Smooth muscle cell of the coronary artery (primary cell): ENCODE data around the gene KRTCAP2. TPM values are rescaled to one million over a fixed set of nuclear protein-coding genes. Genes with fewer than 3 reads are reported as not detected.

Source experiments
- total RNA-seq: library from RNA; depleted of rRNA; stranded (reverse); fragments of >200 nt; gene quantifications from 2 replicates; pipeline ENCODE4 v1.2.3, GENCODE V29; 2014; ENCODE audit warnings: low replicate concordance

KRTCAP2 gene
- total RNA-seq, result 86.9 and 102 TPM in 2 replicates

GRCh38 chr1:155172732-155173477, at the start of gene KRTCAP2:
TSS of gene KRTCAP2 (minus strand) at chr1:155173304. CDS start at chr1:155173224, 80 bp downstream.

DNA sequence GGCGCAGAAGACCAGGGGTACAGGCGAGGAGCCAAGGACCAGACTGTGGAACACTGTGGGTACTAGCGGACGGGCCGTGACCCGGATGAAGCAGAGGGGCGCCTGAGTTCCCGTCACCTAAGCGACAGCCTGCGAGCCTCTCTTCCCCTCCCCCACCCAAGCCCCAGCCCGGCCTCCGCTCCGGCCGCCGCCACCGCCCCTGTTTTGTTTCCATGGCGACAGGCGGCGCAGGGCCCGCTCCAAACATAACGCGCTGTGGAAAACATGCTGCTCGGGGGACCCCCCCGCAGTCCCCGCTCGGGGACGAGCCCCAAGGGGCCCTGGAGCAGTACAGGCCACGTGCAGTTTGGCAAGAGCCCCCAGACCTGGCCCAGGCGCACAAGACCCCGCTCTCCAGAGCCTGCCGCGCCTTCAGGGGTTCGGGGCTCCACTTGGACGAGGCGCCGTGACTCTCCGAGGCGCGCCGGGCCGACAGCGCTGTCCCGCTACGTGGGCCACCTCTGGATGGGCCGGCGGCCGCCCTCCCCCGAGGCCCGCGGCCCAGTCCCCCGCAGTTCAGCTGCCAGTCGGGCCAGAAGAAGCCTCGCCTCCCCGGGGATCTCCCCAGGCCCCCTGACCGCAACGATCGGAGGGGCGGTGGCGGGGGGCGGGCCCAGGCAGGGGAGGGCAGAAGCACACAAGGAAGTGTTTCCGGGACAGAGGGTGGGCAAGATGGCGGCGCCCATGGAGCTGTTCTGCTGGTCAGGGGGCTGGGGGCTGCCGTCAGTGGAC, 35.6 kb upstream of the KRTCAP2 start, which contains the start of gene MTX1:
MTX1 (plus strand) TSS at position 155 of the 771 bp plus-strand sequence; CDS start at position 265, 110 bp downstream.

DNA sequence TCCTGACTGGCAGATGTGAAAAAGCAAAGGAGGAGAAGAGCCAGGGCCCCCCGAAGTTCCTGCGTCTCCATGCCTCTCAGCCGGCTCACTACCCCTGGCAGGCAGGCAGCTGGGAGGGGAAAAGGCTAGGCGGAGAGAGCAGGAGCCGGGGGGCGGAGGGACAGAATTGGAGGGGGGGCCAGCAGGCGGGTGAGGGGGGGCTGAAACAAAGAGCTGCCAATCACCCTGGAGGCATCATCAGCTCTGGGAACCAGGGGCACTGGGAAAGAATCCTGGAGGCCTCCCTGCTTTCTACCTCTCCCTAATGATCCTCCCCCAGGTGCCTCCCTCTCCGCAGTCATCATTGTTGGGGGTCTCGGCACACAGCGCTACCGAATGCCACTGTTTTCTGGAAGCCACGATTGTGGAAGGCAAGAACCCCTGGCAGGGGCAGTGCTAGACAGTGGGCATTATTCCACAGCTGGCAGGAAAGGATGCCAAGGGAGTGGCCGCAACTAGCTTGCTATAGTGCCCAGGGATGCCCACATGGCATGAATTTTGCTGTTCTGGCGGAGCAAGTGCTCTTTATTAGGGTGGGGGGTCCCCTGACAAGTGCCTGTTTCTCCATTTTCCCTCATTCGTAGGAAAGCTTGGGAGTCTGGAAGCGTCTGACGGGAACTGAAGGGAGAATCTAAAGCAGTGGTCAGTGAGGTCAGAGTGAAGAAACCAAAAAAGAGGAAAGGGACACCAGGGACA, 34.9 kb upstream of the KRTCAP2 start, which contains the start of gene THBS3:
THBS3 (minus strand) TSS at position 92 of the 735 bp plus-strand sequence; CDS start at position 71, 21 bp downstream.

DNA sequence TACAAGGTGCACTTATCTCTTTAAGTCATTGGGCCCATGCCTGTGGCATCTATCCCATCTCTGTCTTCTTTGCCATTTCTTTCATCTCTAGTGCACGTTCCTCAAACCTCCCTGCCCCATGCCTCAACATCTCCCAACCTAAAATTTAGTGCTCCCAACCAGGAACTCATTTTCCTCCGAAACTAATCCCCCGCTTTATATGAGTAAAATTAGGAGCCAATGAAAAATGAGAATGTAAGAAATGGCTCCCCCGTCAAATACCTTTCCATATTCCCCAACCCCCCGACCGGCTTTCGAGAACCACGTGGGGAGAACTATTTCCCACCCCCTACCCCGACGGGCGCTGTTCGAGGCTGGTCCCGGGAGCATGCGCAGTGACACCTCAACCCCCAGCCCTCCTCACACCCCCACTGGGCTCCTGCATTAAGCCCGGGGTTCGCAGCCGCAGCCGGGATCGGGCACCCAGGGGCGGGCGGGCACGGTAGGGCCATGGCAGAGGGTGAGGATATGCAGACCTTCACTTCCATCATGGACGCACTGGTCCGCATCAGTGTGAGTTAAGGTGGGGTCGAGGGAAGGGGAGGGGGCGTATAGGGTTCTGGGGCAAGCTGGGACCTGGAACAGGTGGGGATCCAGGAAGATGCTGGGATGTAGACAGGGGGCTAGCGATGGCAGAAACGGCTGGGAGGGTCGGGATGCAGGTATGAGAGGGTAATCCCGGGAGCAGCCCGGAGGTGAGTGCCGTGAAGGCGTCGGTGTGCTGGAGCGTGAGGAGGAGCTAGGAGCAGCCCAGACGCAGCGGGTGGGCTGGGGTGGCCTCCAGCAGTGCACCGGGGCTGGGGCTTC, 597 bp upstream of the KRTCAP2 start, which contains the start of gene TRIM46:
TRIM46 (plus strand) TSS at position 372 of the 846 bp plus-strand sequence; CDS start at position 490, 118 bp downstream.

DNA sequence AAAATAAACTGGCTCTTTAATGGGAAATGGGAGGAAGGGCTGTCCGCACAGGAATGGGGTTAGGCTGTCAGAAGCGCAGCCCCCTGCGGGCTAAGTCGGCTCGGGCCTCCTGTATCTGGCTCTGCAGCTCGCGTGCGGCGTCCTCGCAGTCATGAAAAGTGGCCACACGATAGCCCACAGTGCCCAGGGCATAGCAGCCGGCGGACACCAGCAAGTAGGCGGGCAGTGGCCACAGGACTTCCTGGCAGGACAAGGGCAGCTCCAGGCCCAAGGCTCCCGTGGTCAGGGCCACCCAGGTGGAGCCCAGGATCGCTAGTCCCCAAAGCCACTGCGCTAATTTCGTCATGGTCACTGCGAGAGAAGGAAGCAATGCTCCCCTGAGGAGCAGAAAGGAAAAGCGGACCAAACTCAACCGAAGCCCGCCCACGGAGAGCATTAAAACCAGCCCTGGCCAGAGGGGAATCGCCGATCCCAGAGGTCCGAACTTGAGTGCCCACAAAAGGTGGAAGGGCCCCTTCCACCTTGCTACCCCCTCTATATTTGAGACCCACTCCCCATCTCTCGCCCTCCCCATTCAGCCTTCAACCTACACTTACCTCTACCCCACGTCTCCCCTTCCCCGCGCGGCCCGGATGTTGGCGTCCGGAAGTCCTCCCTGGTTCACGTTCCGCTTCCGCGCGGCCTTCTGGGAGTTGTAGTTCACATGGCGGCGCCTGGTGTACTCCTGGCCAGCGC, 33.0 kb downstream of the KRTCAP2 start, which contains the start of gene DPM3:
DPM3 (minus strand) TSS at position 637 of the 735 bp plus-strand sequence; CDS start at position 346, 291 bp downstream.

DNA sequence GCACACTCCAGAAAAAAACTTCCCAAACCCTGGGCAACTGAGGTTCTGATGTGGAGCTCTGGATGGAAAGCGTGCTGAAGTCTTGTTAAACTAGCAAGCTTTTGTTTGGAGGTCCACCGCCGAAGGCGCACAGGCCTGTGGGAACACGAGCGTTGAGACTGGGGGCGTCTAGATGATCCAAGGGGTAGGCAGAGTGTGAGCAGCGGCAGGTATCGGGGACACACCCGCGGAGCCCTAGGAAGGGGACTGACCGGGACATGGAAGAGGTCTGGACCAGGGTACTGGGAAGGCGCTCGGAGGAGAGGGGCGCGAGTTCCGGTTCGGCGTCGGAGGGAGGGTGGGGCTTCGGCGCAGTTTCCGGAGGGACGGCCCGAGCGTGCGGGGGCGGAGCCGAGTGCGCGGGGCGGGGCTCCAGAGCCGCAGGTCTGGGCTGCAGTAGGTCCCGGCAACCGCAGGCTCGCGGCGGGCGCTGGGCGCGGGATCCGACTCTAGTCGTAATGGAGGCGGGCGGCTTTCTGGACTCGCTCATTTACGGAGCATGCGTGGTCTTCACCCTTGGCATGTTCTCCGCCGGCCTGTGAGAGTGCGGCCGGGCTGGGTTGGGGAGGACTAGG, 37.6 kb downstream of the KRTCAP2 start, which contains the start of gene SLC50A1:
SLC50A1 (plus strand) TSS at position 438 of the 614 bp plus-strand sequence; CDS start at position 498, 60 bp downstream.

DNA sequence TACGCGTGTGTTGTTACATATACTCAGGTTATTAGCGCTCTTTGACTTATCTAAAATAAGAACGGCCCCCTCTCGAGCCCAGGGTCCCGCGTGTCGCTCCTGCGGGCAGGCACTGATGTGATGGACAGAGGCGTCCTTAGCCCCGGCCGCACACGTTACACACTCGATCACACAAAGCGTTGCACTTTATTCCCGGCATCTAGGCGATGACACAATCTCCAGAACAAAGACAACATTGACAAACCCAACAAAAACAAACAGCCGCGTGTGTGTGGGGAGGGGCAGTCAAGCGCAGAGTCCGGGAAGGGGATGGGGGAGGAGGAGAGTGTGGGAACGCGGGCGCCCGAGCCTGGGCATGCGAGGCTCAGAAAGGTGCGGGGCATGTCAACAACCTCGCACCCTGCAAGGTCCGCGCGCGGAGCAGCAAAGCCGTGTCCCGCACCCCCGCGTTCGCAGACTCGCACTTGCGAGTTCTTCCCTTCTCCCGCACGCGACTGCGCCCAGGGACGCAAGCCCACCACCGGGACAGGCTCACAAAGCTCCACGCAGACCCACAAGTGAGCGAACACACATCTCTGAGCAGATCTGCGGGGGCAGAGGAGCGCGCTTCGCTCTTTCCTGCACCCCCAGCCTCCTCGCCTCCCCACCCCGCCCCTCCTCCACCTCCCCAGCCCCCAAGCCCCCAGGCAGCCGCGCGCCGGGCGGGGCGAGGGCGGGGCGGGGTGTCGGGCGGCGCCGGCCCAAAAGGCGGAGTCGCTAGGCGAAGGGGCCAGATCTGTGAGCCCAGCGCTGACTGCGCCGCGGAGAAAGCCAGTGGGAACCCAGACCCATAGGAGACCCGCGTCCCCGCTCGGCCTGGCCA, 45.8 kb downstream of the KRTCAP2 start, which contains the start of gene EFNA1:
EFNA1 (plus strand) TSS at position 772 of the 862 bp plus-strand sequence. CDS start 102 bp downstream, outside the sequence.

Other genes with a start within 250 kb of the KRTCAP2 start
- gene PMVK, start 236.6 kb downstream of the KRTCAP2 start, total RNA-seq, result 10.2 and 11.4 TPM in 2 replicates
- gene PBXIP1, start 217.2 kb downstream of the KRTCAP2 start, total RNA-seq, result 66.0 and 101 TPM in 2 replicates
- gene PYGO2, start 211.5 kb downstream of the KRTCAP2 start, total RNA-seq, result 3.4 and 6.5 TPM in 2 replicates
- 98.8 and 184 TPM in 2 replicates for gene SHC1, start 202.6 kb downstream of the KRTCAP2 start, total RNA-seq
- gene CKS1B, start 198.6 kb downstream of the KRTCAP2 start, total RNA-seq, result 18.6 and 39.5 TPM in 2 replicates
- 13.1 and 19.0 TPM in 2 replicates for gene FLAD1, start 190.0 kb downstream of the KRTCAP2 start, total RNA-seq
- 0.68 TPM in 1 of 2 replicates, not detected in the other for gene LENEP, start 179.7 kb downstream of the KRTCAP2 start, total RNA-seq
- 9.1 and 14.1 TPM in 2 replicates for gene ZBTB7B, start 170.5 kb downstream of the KRTCAP2 start, total RNA-seq
- gene DCST2, start 139.5 kb downstream of the KRTCAP2 start, total RNA-seq, result not detected in 2 replicates
- gene DCST1, start 139.5 kb downstream of the KRTCAP2 start, total RNA-seq, result not detected in 2 replicates
- 48.2 and 64.5 TPM in 2 replicates for gene ADAM15, start 122.0 kb downstream of the KRTCAP2 start, total RNA-seq
- 1.8 and 5.7 TPM in 2 replicates for gene EFNA4, start 109.6 kb downstream of the KRTCAP2 start, total RNA-seq
- 0.35 and 0.90 TPM in 2 replicates for gene EFNA3, start 94.5 kb downstream of the KRTCAP2 start, total RNA-seq
- 0.23 and 4.9 TPM in 2 replicates for gene EFNA1, start 45.4 kb downstream of the KRTCAP2 start, total RNA-seq
- gene SLC50A1, start 37.5 kb downstream of the KRTCAP2 start, total RNA-seq, result 17.9 and 32.0 TPM in 2 replicates
- gene DPM3, start 32.8 kb downstream of the KRTCAP2 start, total RNA-seq, result 27.5 and 42.7 TPM in 2 replicates
- gene TRIM46, start 545 bp upstream of the KRTCAP2 start, total RNA-seq, result 1.5 and 3.5 TPM in 2 replicates
- 35.0 and 52.5 TPM in 2 replicates for gene THBS3, start 34.6 kb upstream of the KRTCAP2 start, total RNA-seq
- gene MTX1, start 35.4 kb upstream of the KRTCAP2 start, total RNA-seq, result 30.1 and 45.6 TPM in 2 replicates
- gene ENTREP3, start 82.2 kb upstream of the KRTCAP2 start, total RNA-seq, result 2.5 and 3.6 TPM in 2 replicates
- gene SCAMP3, start 89.1 kb upstream of the KRTCAP2 start, total RNA-seq, result 16.7 and 30.7 TPM in 2 replicates
- gene CLK2, start 100.2 kb upstream of the KRTCAP2 start, total RNA-seq, result 27.1 and 64.4 TPM in 2 replicates
- 0.53 and 1.5 TPM in 2 replicates for gene HCN3, start 104.2 kb upstream of the KRTCAP2 start, total RNA-seq
- not detected in 2 replicates for gene PKLR, start 128.1 kb upstream of the KRTCAP2 start, total RNA-seq
- gene FDPS, start 135.6 kb upstream of the KRTCAP2 start, total RNA-seq, result 100 and 279 TPM in 2 replicates
- gene RUSC1, start 147.6 kb upstream of the KRTCAP2 start, total RNA-seq, result 6.0 and 8.2 TPM in 2 replicates